ENCODE measurements around the gene MALT1.

The MALT1 gene

GRCh38 chr18:58692422-58693185, 21.3 kb downstream of the MALT1 start:
- DNase-seq: no peak

GRCh38 chr18:58694221-58694620, 23.0 kb downstream of the MALT1 start:
- DNase-seq: no peak

GRCh38 chr18:58694720-58695468, 23.6 kb downstream of the MALT1 start:
- DNase-seq: no peak

GRCh38 chr18:58695772-58696171, 24.5 kb downstream of the MALT1 start:
- DNase-seq: no peak

GRCh38 chr18:58697146-58697545, 25.9 kb downstream of the MALT1 start:
- no peak for DNase-seq

DNA sequence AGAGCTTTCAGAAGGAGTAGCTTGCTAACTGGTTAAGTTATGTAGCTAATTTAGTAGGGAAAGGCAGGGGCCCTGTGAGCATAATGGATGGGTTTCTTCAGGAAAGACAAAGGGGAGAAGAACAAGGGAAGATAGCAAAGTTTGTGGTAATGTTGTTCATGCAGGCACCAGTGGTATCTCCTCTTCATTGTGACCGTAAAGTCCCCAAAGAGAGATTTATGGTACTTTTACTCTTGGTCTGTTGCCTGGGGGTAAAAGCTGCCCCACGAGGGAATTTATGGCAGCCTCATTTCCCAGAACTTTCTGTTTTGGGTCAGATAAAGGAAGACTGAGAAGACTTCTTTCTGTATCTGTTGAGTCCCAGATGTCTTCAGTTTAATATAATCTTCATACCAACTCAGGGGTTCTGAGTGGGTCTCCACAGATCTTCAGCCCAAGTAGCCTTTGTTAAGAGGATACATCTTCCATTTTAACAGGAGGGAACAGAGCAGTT, 27.5 kb downstream of the MALT1 start:
- DNase-seq: no peak

DNA sequence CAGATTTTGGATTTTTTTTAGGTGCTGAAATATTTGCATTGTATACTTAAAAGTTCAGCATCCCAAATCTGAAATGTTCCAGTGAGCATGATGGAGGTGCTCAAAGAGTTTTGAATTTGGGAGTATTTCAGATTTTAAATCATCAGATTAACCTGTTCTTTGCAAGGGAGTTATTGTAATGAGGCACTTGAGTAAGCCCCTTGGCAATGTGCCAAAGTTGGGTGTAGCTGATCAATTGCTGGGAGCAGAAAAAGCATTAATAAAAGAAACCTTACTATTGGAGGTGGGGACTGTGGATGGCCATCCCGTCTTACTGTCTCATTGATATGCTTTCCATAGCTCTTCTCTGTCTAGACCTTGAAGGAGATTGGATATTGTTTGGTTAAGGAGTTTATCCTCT, 28.3 kb downstream of the MALT1 start:
- DNase-seq: peak in 2 of 3 experiments; percentile 37 to 79

GRCh38 chr18:58700209-58700608, 28.9 kb downstream of the MALT1 start:
- DNase-seq: no peak

DNA sequence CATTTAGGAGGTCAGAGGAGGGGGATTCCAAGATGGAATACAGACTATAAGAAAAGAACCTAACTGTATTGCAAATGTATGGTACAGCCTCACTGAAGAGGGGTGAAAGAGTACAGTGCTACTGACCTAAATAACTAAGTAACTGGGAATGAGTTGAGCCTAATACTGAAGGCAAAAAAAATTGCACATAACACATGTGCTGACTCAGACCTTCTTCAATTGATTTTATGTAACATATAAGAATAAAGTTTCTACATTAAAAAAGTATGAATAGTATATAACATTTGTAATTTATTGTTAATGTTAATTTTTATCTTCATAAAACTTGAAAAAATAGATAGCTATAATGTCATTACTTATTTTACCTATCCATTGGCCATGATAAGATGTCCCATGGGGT, 41.7 kb downstream of the MALT1 start:
- DNase-seq: no peak

GRCh38 chr18:58714259-58714658, 43.0 kb downstream of the MALT1 start:
- no peak for DNase-seq

GRCh38 chr18:58714821-58715220, 43.6 kb downstream of the MALT1 start:
- DNase-seq: no peak

GRCh38 chr18:58715540-58715939, 44.3 kb downstream of the MALT1 start:
- no peak for DNase-seq

- DNase-seq: no peak
These were observed 44.9 kb downstream of the MALT1 start for GRCh38 chr18:58716060-58716756.

DNA sequence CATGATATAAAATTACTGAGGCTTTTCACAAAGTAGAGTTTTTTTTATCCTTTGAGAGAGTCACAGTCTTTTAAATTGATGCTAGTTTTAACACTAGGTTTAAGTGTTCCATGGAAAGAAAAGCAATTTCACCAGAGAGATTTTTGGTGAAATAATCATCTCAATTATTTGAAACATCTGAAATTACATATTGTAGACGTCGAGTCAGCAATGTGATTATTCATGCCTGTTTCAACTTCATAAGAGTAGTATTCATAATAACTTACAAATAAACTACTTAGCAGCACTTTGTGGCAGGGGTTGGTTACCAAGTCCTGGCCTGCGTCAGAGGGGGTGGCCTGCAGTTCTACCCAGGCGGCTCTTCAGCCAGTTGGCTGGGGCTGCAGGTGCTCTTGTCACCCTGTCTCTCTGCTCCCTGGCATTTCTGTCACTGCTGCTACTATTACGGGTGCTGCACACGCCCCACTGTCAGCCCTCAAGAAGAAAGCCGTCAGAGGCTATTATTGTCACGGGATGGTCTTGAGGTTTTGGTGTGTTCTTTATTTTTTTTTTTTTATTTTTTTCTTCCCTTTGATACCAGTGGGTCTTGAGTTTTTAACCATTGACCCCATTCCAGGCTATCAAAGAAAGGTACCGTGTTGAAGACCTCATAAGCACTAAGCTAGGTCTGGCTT, 50.4 kb downstream of the MALT1 start:
- DNase-seq: no peak

GRCh38 chr18:58723810-58724602, 52.7 kb downstream of the MALT1 start:
- DNase-seq: no peak

- DNase-seq: no peak
These were observed 55.4 kb downstream of the MALT1 start for GRCh38 chr18:58726671-58727070.

DNA sequence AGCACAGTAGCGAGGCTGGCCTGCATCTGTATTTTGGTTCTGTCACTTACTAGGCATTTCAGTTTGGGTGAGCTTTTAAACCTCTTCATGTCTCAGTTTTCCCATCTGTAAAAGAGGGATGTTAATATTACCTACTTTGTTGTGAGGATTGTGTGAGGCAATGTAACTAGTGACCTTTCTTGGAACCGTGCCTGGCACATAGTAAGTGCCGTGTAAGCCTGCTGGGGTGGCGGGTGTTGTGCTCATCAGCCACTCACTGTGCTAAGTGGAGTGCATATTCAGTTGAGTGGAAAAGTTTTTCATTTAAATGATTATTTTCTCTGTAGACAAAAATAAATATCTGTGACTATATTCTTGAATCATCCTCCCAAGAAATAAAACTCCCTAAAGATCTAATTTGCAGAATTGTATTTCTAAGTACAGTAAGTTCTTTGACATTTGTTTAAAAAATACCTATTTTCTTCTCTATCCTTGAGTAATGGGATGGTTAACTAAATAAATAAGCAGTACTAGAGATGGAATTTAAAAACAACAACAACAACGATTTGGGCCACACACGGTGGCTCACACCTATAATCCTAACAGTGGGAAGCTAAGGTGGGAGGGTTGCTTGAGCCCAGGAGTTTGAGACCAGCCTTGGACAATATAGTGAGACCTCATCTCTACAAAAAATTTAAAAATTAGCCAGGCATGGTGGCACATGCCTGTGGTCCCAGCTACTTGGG, 56.7 kb downstream of the MALT1 start:
- no peak for DNase-seq

DNA sequence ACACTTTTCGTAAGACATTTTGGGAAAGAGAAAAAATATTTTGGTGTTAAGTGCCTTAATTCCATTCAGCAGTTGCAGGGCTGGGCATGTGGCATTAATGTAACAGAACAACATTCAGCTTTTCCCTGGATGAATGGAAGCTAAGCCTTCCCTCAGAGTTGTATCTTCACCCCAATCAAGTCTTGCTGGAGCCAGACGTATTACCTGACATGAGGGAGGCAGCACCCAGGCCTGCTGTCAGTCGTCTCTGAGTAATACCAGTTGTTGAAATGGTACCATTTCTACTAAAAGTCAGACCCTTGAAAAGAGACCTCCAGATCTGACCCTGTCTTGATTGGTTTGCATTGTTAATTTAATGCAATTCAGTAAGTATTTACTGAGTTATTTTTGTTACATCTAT, 57.5 kb downstream of the MALT1 start:
- no peak for DNase-seq

DNA sequence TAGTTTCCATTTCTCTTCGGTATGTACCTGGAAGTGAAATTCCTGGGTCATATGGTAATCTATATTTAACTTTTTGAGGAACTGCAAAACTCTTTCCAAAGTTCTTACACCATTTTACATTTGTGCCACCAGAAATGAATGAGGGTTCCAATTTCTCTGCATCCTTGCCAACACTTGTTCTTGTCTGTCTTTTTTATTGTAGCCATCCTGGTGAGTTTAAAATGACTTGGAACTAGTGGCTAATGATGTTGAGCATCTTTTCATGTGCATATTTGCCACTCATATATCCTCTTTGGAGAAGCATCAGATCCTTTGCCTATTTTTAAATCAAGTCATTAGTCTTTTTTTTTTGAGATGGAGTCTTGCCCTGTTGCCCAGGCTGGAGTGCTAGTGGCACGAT, 59.4 kb downstream of the MALT1 start:
- no peak for DNase-seq

DNA sequence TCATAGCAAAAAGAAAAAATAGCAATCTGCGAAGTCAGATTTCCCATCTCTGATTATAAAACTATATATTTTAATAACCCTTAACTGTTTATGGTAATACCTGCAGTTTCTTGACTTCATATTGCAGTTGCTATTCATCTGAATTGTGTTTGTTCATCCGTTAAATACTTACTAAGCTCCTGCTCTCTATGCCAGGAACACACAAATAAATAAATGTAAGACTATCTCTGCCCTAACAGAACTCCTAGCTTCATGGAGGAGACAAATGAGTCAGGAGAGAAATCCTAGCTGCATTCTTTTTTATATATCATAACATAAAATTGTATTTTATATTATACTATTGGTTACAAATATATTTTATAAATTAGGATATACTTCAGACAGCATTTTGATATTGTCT, 61.2 kb downstream of the MALT1 start:
- no peak for DNase-seq

DNA sequence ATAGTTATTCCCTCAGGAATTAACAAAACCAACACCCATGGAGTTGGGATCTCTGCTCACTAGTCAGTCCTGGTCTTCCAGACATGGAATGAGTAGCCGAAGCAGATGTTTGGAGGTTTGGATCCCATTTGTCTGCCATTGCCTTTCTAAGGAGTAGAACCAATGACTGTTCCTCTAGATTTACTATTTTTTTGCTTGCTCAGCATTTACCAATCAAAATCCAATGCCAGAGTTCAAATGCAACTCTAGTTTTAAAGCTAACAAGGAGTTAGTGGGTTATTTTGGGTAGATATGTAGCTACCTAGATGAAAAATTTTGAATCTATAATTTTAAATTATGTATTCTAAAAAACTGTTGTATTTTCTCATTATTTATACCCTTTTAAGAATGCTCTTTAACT, 62.6 kb downstream of the MALT1 start:
- DNase-seq: no peak

GRCh38 chr18:58738322-58738721, 67.1 kb downstream of the MALT1 start:
- no peak for DNase-seq
